Limb (tissue), 2 donors: Measurements from ENCODE around the gene PUM2.
"Not testable (repeated sequence)": the region's sequence is repeated elsewhere in the genome, so short reads cannot be mapped to it uniquely, and the experiment has no call there.

Experiments
- DNase-seq, 2 donors: peaks; one replicate each; pipeline ENCODE4 v3.0.0-alpha.2; 2016; ENCODE audit errors: extremely low spot score in 2 of 2

PUM2 gene

DNA sequence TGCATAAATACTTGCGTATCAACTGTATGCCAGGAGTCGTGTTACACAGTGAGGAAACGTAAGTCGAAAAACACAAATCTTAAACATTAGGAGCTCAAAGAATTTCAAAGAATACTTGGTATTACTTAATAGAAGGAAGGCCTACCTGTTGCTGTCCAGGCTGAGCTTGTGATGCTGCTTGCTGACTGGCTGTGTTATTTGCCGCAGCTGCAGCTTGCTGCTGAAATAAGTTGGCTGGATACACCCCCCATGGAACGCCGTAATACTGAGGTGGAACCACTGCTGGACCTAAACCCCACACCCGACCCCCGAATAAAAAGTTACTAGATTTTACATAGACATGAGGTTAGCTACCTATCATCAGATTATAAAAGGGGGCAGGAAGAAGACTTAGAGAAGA, 56.4 kb downstream of the PUM2 start:
- no peak for DNase-seq

DNA sequence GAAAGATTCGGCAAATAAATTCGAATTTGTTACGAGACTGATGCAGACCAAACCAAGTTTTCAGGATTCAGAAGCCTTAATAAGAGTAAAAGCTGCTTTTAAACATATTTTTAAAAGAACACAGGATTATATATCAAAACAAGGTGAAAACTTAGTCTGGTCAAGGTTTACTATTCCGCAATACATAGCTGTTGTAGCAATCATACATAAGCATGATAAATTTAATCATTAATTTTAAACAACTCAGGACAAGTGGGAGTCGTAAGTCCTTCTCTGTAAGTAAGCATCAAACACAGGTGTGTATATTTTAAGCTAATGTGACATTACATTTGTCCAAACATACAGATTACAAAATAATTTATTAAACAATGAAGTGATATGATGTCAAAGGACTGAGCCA, 57.7 kb downstream of the PUM2 start:
- DNase-seq, result no peak

DNA sequence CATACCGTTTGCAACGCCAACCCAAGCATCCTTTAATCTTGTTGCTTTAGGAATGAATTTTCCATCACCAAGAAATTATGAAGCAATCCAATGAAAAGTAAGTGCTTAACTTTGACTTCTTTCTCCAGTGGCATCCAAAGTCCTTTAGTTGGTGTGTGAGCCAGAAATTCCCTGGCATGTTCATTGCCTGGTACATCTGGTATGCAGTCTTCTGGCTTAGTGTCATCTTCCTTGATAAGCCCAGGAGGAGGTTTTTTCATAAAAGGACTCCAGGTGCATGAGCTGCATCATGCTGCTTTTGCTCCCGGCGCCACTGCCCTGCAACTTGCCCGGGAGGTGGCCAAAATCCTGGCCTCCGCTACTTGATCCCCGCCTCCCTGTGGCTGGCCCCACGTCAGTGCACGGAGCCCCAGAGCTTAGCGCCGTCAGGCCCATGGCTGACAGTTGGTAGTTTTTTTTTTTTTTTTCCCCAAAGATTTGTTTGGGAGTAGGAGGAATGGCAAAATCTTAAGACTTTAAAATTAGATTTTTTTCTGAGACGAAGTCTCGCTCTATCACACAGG, 58.7 kb downstream of the PUM2 start:
- DNase-seq, result no peak

DNA sequence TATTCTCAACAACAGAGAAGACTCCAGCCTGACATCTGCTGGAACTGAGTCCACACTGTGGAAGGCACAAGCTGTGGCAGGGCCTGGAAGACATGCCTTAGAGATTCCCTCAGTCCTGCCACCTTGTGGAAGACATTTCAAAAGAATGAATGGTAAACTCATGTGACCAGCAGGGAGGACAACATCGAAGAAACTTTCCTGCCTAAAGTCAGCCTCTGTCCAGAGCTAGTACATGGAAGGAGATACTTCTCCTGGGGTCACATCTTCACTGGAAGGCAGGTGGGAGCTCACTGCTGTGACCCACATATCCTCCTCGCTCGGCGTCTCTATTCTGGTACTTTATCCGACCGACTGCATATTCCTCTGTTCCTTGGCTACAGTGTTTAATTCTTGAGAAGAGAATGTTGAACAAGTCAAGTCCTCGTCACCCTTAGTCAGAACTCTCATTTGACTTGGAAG, 59.5 kb downstream of the PUM2 start:
- DNase-seq, result peak; percentile 42 to 46

DNA sequence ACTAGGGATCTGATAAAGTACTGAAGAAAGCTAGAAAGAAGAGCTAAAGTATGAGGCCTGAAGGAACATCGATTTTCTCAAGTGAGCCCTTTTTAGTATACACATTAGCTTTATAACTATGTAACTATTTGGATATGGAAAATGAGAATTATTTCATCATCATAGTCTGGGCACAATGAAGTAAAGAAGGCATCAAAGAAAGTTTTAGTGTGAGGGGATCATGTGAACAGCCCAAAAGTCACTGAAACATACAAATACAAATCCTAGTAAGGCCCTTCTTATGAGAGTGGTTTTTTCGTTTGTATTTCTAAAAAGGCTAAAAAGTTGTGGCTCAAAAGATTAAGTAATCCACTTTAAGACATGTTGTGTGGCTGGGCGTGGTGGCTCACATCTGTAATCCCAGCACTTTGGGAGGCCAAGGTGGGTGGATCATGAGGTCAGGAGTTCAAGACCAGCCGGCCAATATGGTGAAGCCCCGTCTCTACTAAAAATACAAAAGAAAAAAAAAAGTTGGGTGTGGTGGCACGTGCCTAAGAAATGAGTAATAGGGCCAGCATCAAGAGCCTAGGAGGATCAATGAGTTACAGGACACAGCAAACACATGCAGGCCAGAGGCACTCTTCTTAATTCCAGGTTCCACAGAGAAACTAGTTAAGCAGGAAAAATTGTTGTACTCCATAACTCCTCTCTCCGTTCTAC, 61.9 kb downstream of the PUM2 start:
- DNase-seq, result no peak

DNA sequence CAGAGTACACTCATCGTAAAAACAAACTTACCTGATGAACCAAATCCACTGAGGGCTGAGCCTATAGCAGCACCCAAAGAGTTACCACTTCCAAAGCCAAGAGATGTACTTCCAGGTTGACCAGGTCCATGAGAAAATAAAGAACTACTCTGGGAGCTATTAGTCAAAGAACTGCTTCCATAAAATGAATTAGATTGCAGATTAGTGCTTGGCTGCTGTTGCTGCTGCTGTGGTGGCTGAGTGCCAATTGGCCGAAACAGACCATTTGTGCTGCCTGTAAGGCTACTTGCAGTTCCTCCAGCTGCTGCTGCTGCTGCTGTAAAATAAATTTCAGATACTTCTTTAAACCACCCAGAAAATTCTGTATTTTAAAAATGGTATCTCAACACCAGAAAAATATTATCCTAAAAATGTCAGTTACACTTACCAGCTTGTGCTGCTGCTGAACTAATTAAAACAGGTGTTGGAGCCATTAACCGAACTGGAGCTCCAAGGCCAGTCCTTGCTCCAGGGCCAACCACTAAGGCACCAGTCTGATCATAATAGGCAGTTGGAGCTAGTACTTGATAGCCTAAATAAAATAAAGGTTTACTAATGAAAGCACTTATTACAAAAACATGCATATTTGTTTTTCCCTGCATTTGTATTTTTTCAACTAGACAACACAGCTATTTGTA, 67.6 kb downstream of the PUM2 start:
- peak; percentile 67 to 70 for DNase-seq

DNA sequence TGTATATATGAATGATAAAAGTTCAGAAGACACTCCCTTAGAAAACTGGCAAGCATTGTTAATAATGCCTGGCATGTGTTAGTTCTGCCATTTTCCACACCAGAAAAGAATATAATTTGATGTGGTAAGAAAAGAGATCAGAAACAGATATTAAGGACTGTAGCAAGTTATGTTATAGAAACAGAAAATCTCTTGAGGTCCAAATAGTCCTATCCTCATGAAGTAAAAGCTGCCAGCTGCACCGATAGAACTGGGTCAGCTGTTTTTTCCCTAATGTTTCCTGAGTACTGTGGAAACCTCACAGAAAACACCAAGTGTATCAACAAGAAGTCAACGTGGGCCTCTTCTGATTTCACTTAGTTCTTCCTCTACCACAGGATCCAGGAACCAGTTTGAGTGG, 68.8 kb downstream of the PUM2 start:
- DNase-seq, result peak in 1 of 2 donors; percentile 13

DNA sequence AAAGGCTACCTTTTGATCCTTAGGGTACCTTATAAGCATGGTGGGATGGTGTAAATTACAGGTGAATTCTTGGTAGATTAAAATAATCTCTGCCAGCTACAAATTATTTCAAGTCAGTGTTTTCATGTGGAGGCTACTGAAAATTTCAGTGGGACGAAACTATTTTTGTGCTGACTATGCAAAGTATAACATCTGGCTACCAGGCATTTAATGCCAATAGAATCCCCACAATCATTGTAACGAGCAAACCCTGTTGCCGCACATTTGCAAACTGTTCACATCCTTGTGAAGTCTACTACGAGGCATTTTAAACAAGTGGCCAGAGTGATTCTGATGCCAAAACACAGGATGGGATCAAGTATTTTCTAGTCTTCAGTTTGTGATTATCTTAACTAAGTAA, 77.6 kb downstream of the PUM2 start:
- no peak for DNase-seq

DNA sequence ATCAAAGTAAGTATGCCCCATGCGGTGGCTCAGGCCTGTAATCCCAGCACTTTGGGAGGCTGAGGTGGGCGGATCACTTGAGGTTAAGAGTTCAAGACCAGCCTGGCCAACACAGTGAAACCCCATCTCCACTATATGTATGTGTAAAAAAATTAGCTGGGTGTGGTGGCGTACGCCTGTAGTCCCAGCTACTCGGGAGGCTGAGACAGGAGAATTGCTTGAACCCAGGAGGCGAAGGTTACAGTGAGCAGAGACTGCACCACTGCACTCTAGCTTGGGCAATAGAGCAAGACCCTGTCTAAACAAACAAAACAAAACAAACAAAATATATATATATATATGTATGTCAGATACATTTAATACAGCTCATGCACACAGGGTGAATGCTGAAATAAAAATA, 82.3 kb downstream of the PUM2 start:
- DNase-seq, result not testable (repeated sequence)

DNA sequence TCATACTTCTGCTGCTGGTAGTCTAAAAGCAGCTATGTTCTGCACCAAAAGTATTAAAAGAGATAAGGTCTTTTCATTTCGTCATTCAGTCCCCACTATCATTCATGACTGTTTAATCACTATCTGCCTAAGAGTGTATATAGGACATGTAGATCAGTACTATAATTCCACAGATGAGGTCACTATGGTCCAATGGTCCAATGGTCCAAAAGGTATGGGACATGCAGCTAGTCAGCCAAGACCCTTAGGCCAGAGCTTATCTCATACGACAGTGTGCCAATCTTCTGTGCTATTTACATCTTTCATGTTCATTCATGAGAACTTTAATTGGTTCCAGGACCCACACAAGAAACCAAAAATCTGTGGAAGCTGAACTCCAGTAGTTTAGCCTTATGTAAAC, 83.1 kb downstream of the PUM2 start:
- DNase-seq, result no peak

DNA sequence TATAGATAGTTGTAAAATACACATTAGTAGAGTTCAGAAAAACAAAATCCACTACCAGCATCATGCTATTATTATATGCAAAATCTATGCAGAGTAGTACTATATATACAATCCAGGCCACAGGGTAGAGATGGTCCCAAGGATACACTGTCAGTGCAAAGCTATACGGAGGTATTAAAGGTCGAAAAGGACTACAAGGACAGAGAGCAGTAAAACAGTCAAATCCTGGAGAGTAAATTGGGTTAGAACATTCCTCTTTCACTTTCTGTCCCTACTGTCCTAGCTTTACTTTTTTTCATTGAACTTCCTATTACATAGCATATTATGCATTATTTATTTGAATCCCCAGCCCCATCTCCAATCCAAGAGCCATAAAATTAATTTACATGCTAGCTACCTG, 86.0 kb downstream of the PUM2 start:
- DNase-seq, result no peak

DNA sequence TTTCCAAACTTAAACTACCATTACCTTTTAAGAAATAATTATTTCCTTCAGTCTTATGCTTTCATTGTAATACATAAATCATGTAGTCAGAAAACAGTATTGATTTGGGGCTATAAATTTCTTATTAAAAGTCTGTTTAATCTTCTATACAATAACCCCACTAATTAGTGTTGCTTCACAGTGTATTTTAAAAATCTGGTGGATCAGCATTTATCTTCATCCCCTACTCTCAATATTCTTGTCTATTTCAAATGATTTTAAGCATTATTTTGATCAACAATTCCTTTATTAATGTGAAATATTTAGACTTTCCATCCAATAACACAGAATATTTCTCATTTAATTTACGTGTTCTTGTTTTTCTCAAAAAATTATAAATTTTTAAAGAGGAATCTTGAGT, 93.2 kb downstream of the PUM2 start:
- DNase-seq, result no peak

DNA sequence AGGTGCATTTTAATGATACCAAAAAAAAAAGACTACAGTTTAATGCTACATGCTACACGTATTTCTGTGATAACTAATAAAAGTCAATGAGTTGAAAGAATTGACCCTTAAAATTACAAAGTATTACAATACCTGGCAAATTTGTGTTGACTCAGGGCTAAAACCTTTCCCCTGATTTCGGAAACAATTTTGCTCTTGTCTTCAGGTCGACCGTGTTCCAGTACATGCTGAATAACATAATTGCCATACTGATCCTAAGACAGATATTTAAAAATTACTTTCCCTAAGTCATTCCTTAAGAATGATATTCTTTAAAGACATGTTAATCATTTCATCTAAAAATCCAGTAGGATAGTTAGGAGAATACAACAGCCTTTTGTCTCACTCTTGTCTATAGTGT, 95.9 kb downstream of the PUM2 start:
- DNase-seq, result no peak

DNA sequence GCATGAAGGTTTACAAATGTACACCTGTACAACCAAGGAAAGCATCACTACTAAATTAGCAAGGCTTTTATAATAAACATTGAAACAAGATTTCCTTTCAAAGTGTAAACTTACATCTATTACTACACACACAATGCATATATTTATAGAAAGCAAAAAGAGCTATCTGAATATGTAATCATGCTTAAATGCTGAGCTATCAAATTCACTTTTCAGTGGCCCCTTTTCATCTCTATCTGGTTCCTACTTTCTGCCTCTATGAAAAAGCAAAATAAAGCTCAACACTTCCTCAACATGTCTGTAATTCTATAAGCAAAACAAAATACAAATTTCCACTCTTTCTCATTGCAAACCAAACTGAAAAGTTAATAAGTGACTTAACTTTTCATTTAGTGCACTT, 100.2 kb downstream of the PUM2 start:
- no peak for DNase-seq

DNA sequence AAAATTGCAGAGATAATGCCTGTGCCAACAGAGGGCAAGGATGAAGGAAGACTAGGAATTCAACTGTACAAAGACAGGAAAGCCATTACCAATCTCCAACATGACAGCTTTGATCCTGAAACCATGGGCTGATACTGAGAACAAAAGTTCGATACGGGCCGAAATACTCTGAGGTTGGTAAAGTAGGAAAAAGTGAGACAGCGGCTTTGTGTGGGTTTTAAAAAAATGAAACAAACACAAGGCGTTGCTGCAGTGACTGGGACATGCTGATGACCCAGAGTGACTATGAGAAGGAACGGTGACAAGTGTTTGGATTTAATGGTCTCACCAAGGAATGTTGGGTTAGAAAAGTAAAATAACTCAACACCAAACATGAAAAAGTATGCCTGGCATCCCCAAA, 101.5 kb downstream of the PUM2 start:
- DNase-seq, result no peak

DNA sequence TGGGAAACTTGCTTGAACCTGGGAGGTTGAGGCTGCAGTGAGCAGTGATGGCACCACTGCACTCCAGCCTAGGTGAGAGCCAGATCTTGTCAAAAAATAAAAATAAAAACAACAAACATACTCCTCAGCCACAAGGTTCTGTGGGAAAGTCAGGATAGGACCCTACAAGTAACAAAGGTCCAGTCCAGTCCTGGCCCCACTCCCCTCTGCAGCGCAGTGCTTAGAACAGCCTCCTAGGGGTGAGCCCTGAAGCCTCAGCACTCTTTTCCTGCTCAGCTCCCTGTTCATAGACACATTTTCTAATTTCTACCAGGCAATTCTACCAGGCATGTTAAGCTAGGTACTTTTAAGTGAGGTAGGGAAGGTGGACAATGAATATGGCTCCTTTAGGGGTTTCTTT, 103.6 kb downstream of the PUM2 start:
- DNase-seq, result no peak

DNA sequence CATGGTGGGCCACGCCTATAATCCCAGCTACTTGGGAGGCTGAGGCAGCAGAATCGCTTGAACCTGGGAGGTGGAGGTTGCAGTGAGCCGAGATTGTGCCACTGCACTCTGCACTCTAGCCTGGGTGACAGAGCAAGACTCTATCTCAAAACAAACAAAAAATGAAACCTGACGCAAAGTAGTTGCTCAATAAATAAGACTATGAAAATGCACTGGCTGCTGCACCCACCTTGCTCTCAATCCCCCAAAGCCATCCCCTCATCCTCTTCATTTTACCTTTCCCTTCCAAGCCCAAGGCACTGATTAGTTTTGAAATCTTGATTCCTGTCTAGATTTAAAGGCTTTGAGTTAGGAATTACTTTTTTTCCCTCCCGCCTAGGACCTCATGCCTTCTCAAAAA, 107.0 kb downstream of the PUM2 start:
- DNase-seq, result not testable (repeated sequence)

DNA sequence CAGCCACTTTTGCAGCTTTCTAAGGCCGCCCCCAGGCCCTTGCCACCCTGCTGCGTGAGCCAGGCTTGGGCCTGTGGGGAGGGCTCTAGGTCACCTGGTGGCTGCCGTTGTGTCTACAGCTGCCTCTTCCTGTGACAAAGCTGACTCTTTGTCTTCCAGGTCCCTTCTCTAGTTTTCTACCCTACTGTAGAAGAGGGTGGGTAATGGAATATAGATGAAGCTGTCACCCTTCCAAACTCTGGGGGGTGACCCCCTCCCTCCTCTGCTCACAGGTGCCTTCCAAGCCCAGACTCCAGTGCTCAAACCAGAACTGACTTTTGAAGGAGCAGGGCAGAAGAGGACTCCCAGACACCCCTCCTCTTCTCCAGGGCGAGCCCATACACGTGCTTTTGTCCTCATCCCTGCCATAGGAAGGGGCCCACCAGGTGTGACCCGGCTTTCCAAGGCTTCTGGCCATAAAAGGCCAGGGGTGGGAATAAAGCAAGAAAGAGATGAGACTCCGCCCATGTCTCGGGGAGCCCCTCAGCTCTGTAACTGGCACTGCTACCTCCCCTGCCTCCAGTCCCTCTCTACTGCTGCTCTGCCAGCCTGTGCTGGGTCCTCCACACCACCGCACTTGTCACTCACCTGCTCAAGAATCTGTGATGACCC, 107.8 kb downstream of the PUM2 start:
- no peak for DNase-seq

DNA sequence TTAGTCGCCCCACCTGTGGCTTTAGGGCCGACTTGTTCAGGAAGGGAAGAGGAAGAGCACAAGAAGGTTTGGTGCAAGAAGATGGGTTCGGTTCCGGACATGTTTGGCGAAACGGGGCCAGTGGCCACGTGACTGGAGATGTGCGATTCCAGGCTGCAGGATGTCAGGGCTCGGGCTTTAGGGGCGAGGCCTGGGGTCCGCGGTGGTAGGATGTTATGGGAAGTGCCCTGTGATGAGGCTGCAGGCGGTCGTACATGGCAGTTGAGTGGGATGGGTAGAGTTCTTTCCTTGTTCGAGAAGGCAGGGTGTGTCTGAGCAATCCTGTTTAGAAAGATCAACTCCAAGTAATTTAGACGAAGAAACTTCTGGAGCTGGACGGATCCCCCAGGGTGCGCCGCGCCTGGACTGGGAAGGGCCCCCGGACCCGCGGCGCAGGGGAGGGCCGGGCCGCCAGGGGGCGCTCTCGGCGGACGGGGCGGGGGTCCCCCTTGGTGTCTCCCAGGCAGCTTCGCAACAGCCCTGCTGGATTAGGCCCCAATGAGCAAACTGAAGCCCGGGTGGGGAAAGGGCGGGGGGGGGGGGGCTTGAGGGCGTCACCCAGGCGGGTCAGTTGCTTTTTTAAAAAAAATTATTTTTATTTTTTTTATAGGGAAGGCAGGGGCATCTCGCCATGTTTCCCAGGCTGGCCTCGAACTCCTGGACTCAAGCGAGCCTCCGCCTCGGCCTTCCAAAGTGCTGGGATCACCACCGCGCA, 108.5 kb downstream of the PUM2 start:
- DNase-seq, result no peak

DNA sequence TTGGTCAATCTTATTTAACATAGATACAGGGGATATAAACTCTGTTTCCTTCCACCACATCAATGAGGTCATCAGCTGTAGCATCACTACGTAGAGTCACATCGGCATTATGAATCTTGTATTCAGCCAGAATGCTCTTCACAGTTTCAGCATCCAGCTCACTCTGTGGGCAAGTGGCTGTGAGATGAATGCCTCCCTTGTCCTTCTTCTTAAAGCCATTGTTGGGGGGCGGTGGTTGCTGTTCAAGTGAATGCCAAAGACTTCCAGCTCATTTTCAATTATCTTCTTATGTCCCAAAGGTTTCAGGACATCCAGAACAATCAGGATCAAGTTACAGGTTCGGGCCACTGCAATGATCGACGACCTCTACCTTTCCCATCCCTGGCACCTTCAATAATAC, 110.4 kb downstream of the PUM2 start:
- not testable (repeated sequence) for DNase-seq

DNA sequence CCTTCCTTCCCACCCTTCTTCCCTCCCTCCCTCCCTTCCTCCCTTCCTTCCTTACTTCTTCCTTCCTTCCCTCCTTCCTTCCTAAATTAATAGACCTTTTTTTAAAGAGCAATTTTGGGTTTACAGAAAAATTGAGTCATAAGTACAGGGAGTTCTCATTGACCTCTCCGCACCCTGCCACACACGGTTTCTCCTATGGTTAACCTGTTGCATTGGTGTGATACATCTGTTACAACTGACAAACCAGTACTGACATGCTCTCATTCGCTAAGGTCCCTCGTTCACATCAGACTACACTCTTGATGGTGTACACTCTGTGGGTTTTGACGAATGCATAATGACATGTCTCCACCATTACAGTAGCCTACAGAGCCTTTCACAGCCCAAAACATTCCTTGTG, 114.1 kb downstream of the PUM2 start:
- DNase-seq, result no peak
